Stimulated activated CD4-positive, alpha-beta T cell treated with anti-CD3 and anti-CD28 coated beads, Interleukin-2, amount 100 ng/mL, for 24 hours (primary cell): Measurements from ENCODE around the gene PPM1L.

Experiments
- DNase-seq, 2 donors: peaks; one replicate each; pipeline ENCODE4 v3.0.0-alpha.2; 2020

The PPM1L gene

GRCh38 chr3:160857476-160858119, 101.6 kb downstream of the PPM1L start:
- DNase-seq = no peak

- no peak for DNase-seq
Measured at GRCh38 chr3:160860346-160860745, 104.3 kb downstream of the PPM1L start.

- no peak for DNase-seq
Measured at GRCh38 chr3:160869825-160870224, 113.8 kb downstream of the PPM1L start.

- no peak for DNase-seq
Measured at GRCh38 chr3:160870327-160870726, 114.3 kb downstream of the PPM1L start.

GRCh38 chr3:160874736-160875135, 118.7 kb downstream of the PPM1L start:
- no peak for DNase-seq

GRCh38 chr3:160876643-160877042, 120.6 kb downstream of the PPM1L start:
- no peak for DNase-seq

GRCh38 chr3:160879859-160880258, 123.8 kb downstream of the PPM1L start:
- DNase-seq = no peak

- no peak for DNase-seq
Measured at GRCh38 chr3:160883373-160883772, 127.3 kb downstream of the PPM1L start.

- no peak for DNase-seq
Measured at GRCh38 chr3:160885791-160886286, 129.8 kb downstream of the PPM1L start.

- DNase-seq = no peak
Measured at GRCh38 chr3:160886421-160886820, 130.4 kb downstream of the PPM1L start.

GRCh38 chr3:160893207-160893606, 137.2 kb downstream of the PPM1L start:
- DNase-seq = no peak

GRCh38 chr3:160904691-160905090, 148.7 kb downstream of the PPM1L start:
- no peak for DNase-seq

GRCh38 chr3:160906646-160907045, 150.6 kb downstream of the PPM1L start:
- DNase-seq = no peak

GRCh38 chr3:160909917-160910316, 153.9 kb downstream of the PPM1L start:
- DNase-seq = no peak

- DNase-seq = no peak
Measured at GRCh38 chr3:160911411-160911810, 155.4 kb downstream of the PPM1L start.

GRCh38 chr3:160916472-160916871, 160.4 kb downstream of the PPM1L start:
- DNase-seq = no peak

GRCh38 chr3:160919942-160920341, 163.9 kb downstream of the PPM1L start:
- DNase-seq = no peak

GRCh38 chr3:160921020-160921635, 165.1 kb downstream of the PPM1L start:
- no peak for DNase-seq

- no peak for DNase-seq
Measured at GRCh38 chr3:160924776-160925175, 168.7 kb downstream of the PPM1L start.

GRCh38 chr3:160927620-160928019, 171.6 kb downstream of the PPM1L start:
- no peak for DNase-seq

GRCh38 chr3:160928183-160928726, 172.2 kb downstream of the PPM1L start:
- DNase-seq = no peak

GRCh38 chr3:160929595-160929994, 173.6 kb downstream of the PPM1L start:
- no peak for DNase-seq

GRCh38 chr3:160931474-160931873, 175.4 kb downstream of the PPM1L start:
- no peak for DNase-seq

GRCh38 chr3:160935413-160936095, 179.5 kb downstream of the PPM1L start:
- DNase-seq = no peak
